H9 (cell line): ENCODE measurements around the gene WWC2. TPM values are rescaled to one million over a fixed set of nuclear protein-coding genes. Genes with fewer than 3 reads are reported as not detected.

Source experiments
- DNase-seq: peaks from one replicate; pipeline ENCODE4 v3.0.0-alpha.2; 2017
- H2AFZ ChIP-seq: one replicate; pipeline ENCODE4 v1.6.1; 2013; ENCODE audit warnings: mild to moderate bottlenecking, low read length, control low read depth, moderate library complexity
- H2AK5ac ChIP-seq: 2 replicates; pipeline ENCODE4 v1.6.1; 2013; ENCODE audit warnings: low read length, control low read depth, mixed read lengths; ENCODE audit not compliant: insufficient read length
- H2BK120ac ChIP-seq: one replicate; pipeline ENCODE4 v1.6.1; 2013; ENCODE audit warnings: low read depth, mild to moderate bottlenecking, low read length, control low read depth, inconsistent platforms; ENCODE audit not compliant: poor library complexity, severe bottlenecking
- H2BK12ac ChIP-seq: 2 replicates; pipeline ENCODE4 v1.6.1; 2013; ENCODE audit warnings: low read length, control low read depth, mixed read lengths, low read depth; ENCODE audit not compliant: insufficient read length
- H2BK15ac ChIP-seq: 2 replicates; pipeline ENCODE4 v1.6.1; 2013; ENCODE audit warnings: low read depth, low read length, control low read depth
- H2BK20ac ChIP-seq: one replicate; pipeline ENCODE4 v1.6.1; 2013; ENCODE audit warnings: low read depth, mild to moderate bottlenecking, low read length, control low read depth, inconsistent platforms; ENCODE audit not compliant: poor library complexity, severe bottlenecking
- H2BK5ac ChIP-seq: 2 replicates; pipeline ENCODE4 v1.6.1; 2013; ENCODE audit warnings: low read length, control low read depth, mixed read lengths; ENCODE audit not compliant: insufficient read length
- H3K14ac ChIP-seq: 2 replicates; pipeline ENCODE4 v1.6.1; 2013; ENCODE audit warnings: low read length, control low read depth; ENCODE audit not compliant: insufficient read depth
- H3K18ac ChIP-seq: 2 replicates; pipeline ENCODE4 v1.6.1; 2013; ENCODE audit warnings: low read depth, mild to moderate bottlenecking, mixed read lengths, low read length, control low read depth; ENCODE audit not compliant: insufficient read length
- H3K23ac ChIP-seq: 2 replicates; pipeline ENCODE4 v1.6.1; 2013; ENCODE audit warnings: low read length, control low read depth, mixed read lengths, low read depth; ENCODE audit not compliant: insufficient read length
- H3K23me2 ChIP-seq: 2 replicates; pipeline ENCODE4 v1.6.1; 2013; ENCODE audit warnings: low read depth, mild to moderate bottlenecking, mixed read lengths, low read length, control low read depth; ENCODE audit not compliant: insufficient read length, poor library complexity, severe bottlenecking
- H3K27ac ChIP-seq: 2 replicates; pipeline ENCODE4 v1.5.1; 2013; ENCODE audit warnings: low read length, control low read depth, mixed read lengths, low read depth; ENCODE audit not compliant: insufficient read length
- H3K27me3 ChIP-seq: 2 replicates; pipeline ENCODE4 v1.6.1; 2013; ENCODE audit warnings: low read length, control low read depth, inconsistent platforms; ENCODE audit not compliant: insufficient read depth
- H3K4ac ChIP-seq: 2 replicates; pipeline ENCODE4 v1.6.1; 2013; ENCODE audit warnings: low read depth, mild to moderate bottlenecking, control low read depth, inconsistent platforms, low read length, moderate library complexity
- H3K4me1 ChIP-seq: 2 replicates; pipeline ENCODE4 v1.6.1; 2013; ENCODE audit warnings: low read length, control low read depth, inconsistent platforms; ENCODE audit not compliant: insufficient read depth
- H3K4me2 ChIP-seq: 2 replicates; pipeline ENCODE4 v1.6.1; 2013; ENCODE audit warnings: low read length, control low read depth, mixed read lengths; ENCODE audit not compliant: insufficient read length, insufficient read depth
- H3K56ac ChIP-seq: 2 replicates; pipeline ENCODE4 v1.6.1; 2013; ENCODE audit warnings: low read depth, mild to moderate bottlenecking, mixed read lengths, low read length, control low read depth; ENCODE audit not compliant: insufficient read length
- H3K79me1 ChIP-seq: 2 replicates; pipeline ENCODE4 v1.6.1; 2013; ENCODE audit warnings: low read depth, mild to moderate bottlenecking, moderate library complexity, low read length, control low read depth, inconsistent platforms; ENCODE audit not compliant: insufficient read depth, poor library complexity, severe bottlenecking
- H3K79me2 ChIP-seq: 2 replicates; pipeline ENCODE4 v1.6.1; 2013; ENCODE audit warnings: low read length, control low read depth, inconsistent platforms; ENCODE audit not compliant: insufficient read depth
- H3K9ac ChIP-seq: 2 replicates; pipeline ENCODE4 v1.6.1; 2013; ENCODE audit warnings: low read length, control low read depth, mixed read lengths; ENCODE audit not compliant: insufficient read length; ENCODE audit errors: extremely low read depth
- H3K9me3 ChIP-seq: one replicate; pipeline ENCODE4 v1.6.1; 2013; ENCODE audit warnings: low read depth, low read length, inconsistent platforms; ENCODE audit not compliant: control insufficient read depth
- H3T11ph ChIP-seq: one replicate; pipeline ENCODE4 v1.6.1; 2013; ENCODE audit warnings: mild to moderate bottlenecking, low read length, control low read depth, inconsistent platforms
- H4K20me1 ChIP-seq: one replicate; pipeline ENCODE4 v1.6.1; 2013; ENCODE audit not compliant: control insufficient read depth, insufficient read length, insufficient read depth
- H4K5ac ChIP-seq: 2 replicates; pipeline ENCODE4 v1.6.1; 2013; ENCODE audit warnings: low read depth, mild to moderate bottlenecking, mixed read lengths, low read length, control low read depth; ENCODE audit not compliant: insufficient read length
- H4K8ac ChIP-seq: replicated peaks from 2 replicates; pipeline ENCODE4 v1.6.1; 2013; ENCODE audit warnings: low read length, control low read depth, mixed read lengths, low read depth; ENCODE audit not compliant: insufficient read length
- H4K91ac ChIP-seq: 2 replicates; pipeline ENCODE4 v1.6.1; 2013; ENCODE audit warnings: low read depth, mild to moderate bottlenecking, moderate library complexity, mixed read lengths, low read length, control low read depth; ENCODE audit not compliant: insufficient read length
- H3K27ac Mint-ChIP-seq, 3 experiments: 2 replicates in 2 of 3; 3 replicates in 1 of 3; pipeline ENCODE4 v1.8.0; 2020 to 2021; ENCODE audit warnings: mixed read lengths in 3 of 3, mild to moderate bottlenecking in 1 of 3, moderate library complexity in 1 of 3
- H3K27me3 Mint-ChIP-seq: 2 replicates; pipeline ENCODE4 v1.8.0; 2021; ENCODE audit warnings: low read depth, mild to moderate bottlenecking, moderate library complexity, mixed read lengths
- H3K36me3 Mint-ChIP-seq, 3 experiments: 2 replicates in 2 of 3; 3 replicates in 1 of 3; pipeline ENCODE4 v1.8.0; 2020 to 2021; ENCODE audit warnings: low read depth in 3 of 3, mixed read lengths in 3 of 3; ENCODE audit not compliant: insufficient read depth in 1 of 3
- H3K4me1 Mint-ChIP-seq, 2 experiments: 2 replicates each; pipeline ENCODE4 v1.8.0; 2020; ENCODE audit warnings: mixed read lengths in 2 of 2
- H3K4me3 Mint-ChIP-seq, 2 experiments: 2 replicates in 1 of 2; 3 replicates in 1 of 2; pipeline ENCODE4 v1.8.0; 2020 to 2021; ENCODE audit warnings: mild to moderate bottlenecking in 2 of 2, mixed read lengths in 2 of 2, moderate library complexity in 1 of 2
- H3K9me3 Mint-ChIP-seq, 2 experiments: 2 replicates in 1 of 2; 3 replicates in 1 of 2; pipeline ENCODE4 v1.8.0; 2020; ENCODE audit warnings: mild to moderate bottlenecking in 2 of 2, mixed read lengths in 2 of 2, moderate library complexity in 1 of 2
- WGBS: extraction: QIAGEN DNeasy Blood & Tissue Kit; methylation state at CpG from one replicate; pipeline ENCODE4 v1.1.7; 2013; ENCODE audit warnings: missing lambda C conversion rate, low lambda C conversion rate, mixed read lengths; ENCODE audit not compliant: insufficient read length; ENCODE audit errors: extremely low coverage; 5-methylcytosine and 5-hydroxymethylcytosine counted together
- total RNA-seq: library from RNA; stranded (reverse); gene quantifications from 2 replicates; pipeline ENCODE4 v1.2.1, GENCODE V29; 2021
- TF ChIP-seq, protein P1 (sequence below): fragments of 200-600 bp; sonication (generic); conservative IDR thresholded peaks from 3 replicates; pipeline ENCODE4 v1.8.0; 2021; ENCODE audit warnings: antibody characterized with exemption, mild to moderate bottlenecking

The WWC2 gene
- total RNA-seq, 1 experiment from 2014 or later: 106 TPM

DNA sequence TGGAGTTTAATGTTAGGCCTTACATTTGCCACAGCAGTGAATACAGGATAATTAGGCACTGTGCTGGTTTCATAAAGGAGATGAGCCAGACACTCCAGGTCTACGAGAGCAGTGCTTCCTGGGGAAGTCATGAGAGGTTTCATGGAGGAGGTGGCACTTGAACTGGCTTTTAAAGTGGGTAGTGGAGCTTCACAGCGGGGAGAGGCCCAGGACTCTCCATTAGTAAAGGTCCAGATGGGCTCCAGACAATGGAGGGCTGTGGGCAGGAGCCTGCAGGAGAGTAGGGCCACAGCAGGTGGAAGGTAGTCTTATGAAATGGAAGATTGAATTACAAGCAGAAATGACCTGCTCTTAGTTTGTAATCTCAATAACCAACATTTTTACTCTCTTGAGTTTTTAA is 192.0 kb downstream of the WWC2 start:
- Histone ChIP-seq H3K9me3 (no peaks in the 10 kb centered on the region), H3T11ph (no peak overlapping the region), H3K79me1 (no peaks in the 10 kb centered on the region), H3K14ac (no peak overlapping the region), H3K56ac (no peak overlapping the region), H4K5ac (no peak overlapping the region), H2BK5ac (no peak overlapping the region), H2BK20ac (no peak overlapping the region), H4K8ac (no peak overlapping the region), H4K91ac (no peak overlapping the region), H2AK5ac (no peak overlapping the region), H3K4me2 (no peak overlapping the region), H3K79me2 (no peaks in the 10 kb centered on the region), H3K4ac (no peak overlapping the region), H4K20me1 (no peaks in the 10 kb centered on the region), H3K27ac (no peak overlapping the region), H3K4me1 (no peaks in the 10 kb centered on the region), H2BK120ac (no peak overlapping the region), H2BK15ac (no peak overlapping the region), H3K18ac (no peak overlapping the region), H3K9ac (no peak overlapping the region), H3K23me2 (no peaks in the 10 kb centered on the region), H3K27me3 (no peaks in the 10 kb centered on the region), H2AFZ (no peak overlapping the region), H2BK12ac (no peak overlapping the region), H3K23ac (no peak overlapping the region)
- Mint-ChIP-seq H3K27ac (peak overlapping the region; percentile 4 to 77 (median 74); a peak in 4 of 7 replicates), H3K27me3 (no peaks in the 10 kb centered on the region), H3K4me3 (no peak overlapping the region), H3K4me1 (peaks cover 3 to 5% of the 10 kb centered on the region in 2 experiments; a peak in 3 of 4 replicates), H3K9me3 (no peaks in the 10 kb centered on the region), H3K36me3 (peaks cover 50 to 81% (median 81%) of the 10 kb centered on the region in 3 experiments)
- no peak for DNase-seq
- TF ChIP-seq, protein P1, sequence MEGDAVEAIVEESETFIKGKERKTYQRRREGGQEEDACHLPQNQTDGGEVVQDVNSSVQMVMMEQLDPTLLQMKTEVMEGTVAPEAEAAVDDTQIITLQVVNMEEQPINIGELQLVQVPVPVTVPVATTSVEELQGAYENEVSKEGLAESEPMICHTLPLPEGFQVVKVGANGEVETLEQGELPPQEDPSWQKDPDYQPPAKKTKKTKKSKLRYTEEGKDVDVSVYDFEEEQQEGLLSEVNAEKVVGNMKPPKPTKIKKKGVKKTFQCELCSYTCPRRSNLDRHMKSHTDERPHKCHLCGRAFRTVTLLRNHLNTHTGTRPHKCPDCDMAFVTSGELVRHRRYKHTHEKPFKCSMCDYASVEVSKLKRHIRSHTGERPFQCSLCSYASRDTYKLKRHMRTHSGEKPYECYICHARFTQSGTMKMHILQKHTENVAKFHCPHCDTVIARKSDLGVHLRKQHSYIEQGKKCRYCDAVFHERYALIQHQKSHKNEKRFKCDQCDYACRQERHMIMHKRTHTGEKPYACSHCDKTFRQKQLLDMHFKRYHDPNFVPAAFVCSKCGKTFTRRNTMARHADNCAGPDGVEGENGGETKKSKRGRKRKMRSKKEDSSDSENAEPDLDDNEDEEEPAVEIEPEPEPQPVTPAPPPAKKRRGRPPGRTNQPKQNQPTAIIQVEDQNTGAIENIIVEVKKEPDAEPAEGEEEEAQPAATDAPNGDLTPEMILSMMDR: no peak
- WGBS: no CpG with 5 or more reads among the region's 2 CpGs
